ENCODE measurements around the gene RABAC1. TPM values are rescaled to one million over a fixed set of nuclear protein-coding genes. Genes with fewer than 3 reads are reported as not detected.

RABAC1 gene
- total and polyA plus RNA-seq, 2 of the 8 experiments (the other 6 are each of a cell fraction or from before 2014, with no cell fraction given) = 124 to 439 TPM

- H3K4me3 ChIP-seq (ENCODE audit: extremely low read depth in 1 of 4, insufficient read depth in 2 of 4, low read depth in 3 of 4, low read length in 4 of 4) = no peak overlapping the region
- FAIRE-seq (no peak), DNase-seq (ENCODE audit: low read depth in 1 of 2, low spot score in 2 of 2) (peak in 1 of 2 experiments; percentile 78)
- no peak overlapping the region; a peak in 1 of 4 replicates for H3K4me2 ChIP-seq (ENCODE audit: insufficient read depth in 1 of 2, low read depth in 2 of 2, low read length in 2 of 2)
- no peak overlapping the region for H3K4ac ChIP-seq (replicated peaks; ENCODE audit: insufficient read length, low read depth, low read length)
- H3K23me2 ChIP-seq (ENCODE audit: low read depth, low read length) = peaks cover 21% of the 10 kb centered on the region; the same call in 1 of the 2 replicates
- H3K9ac ChIP-seq (replicated peaks in 1 of 4; ENCODE audit: extremely low read depth in 1 of 4, low read depth in 3 of 4, low read length in 3 of 4) = no peak overlapping the region; a peak in 1 of 7 replicates
- peaks cover 11 to 23% of the 10 kb centered on the region in 2 experiments for H4K20me1 ChIP-seq (replicated peaks in 1 of 2; ENCODE audit: control insufficient read depth in 1 of 2, insufficient read depth in 2 of 2, low read length in 2 of 2)
- H4K8ac ChIP-seq (ENCODE audit: extremely low read depth, insufficient read depth, low read length) = no peak overlapping the region
- H2BK12ac ChIP-seq (ENCODE audit: low read depth, low read length) = no peak overlapping the region
- peaks cover 0 to 23% (median 11%) of the 10 kb centered on the region in 4 experiments; a peak in 6 of 7 replicates for H3K4me1 ChIP-seq (replicated peaks in 1 of 4; ENCODE audit: control insufficient read depth in 3 of 4, insufficient read depth in 4 of 4, low read length in 3 of 4)
- H3K79me1 ChIP-seq (ENCODE audit: low read depth, low read length) = no peaks in the 10 kb centered on the region
- no peak overlapping the region for H3K23ac ChIP-seq (ENCODE audit: insufficient read length)
- H2BK5ac ChIP-seq (ENCODE audit: low read depth, low read length) = no peak overlapping the region
- no peaks in the 10 kb centered on the region for H3K9me3 ChIP-seq (ENCODE audit: insufficient read depth in 2 of 2, low read depth in 1 of 2, low read length in 1 of 2)
- no peak overlapping the region for H3K18ac ChIP-seq (ENCODE audit: extremely low read depth, low read length)
- H3K27me3 ChIP-seq (replicated peaks in 1 of 4; ENCODE audit: control insufficient read depth in 3 of 4, extremely low read depth in 1 of 4, insufficient read depth in 3 of 4, low read length in 3 of 4) = peaks cover 13 to 71% (median 62%) of the 10 kb centered on the region in 4 experiments
- no peaks in the 10 kb centered on the region for H3K79me2 ChIP-seq (ENCODE audit: control insufficient read depth in 1 of 2, insufficient read depth in 2 of 2, low read length in 2 of 2)
- WGBS, 2 experiments (ENCODE audit: extremely low coverage in 1 of 2, insufficient coverage in 1 of 2, insufficient read length in 1 of 2, insufficient replicate concordance in 2 of 2, low coverage in 1 of 2, low lambda C conversion rate in 2 of 2, missing lambda C conversion rate in 1 of 2) = 56% methylated on average over 11 of the region's 12 CpGs; no CpG with 5 or more reads in 1 of the 2 experiments
- no peak overlapping the region for H2AFZ ChIP-seq (ENCODE audit: low read length)
- no peak overlapping the region for H3K56ac ChIP-seq (replicated peaks; ENCODE audit: insufficient read length, low read depth, low read length)
- POLR2A ChIA-PET (ENCODE audit: partially characterized antibody) = interaction anchor here (0.6 to 0.8 kb wide), 4 partner anchors 13 to 109 kb away, joined by 3 read pairs; no protein-coding TSS in a partner anchor
- H3K14ac ChIP-seq (ENCODE audit: insufficient read length) = no peak overlapping the region
- peak in 1 of 2 experiments; percentile 74; a peak in 1 of 4 replicates for TF ChIP-seq SIN3A (conservative IDR thresholded peaks at IDR 0.05 in 1 of 2, IDR thresholded peaks at IDR 0.05 in 1 of 2; ENCODE audit: low read depth in 1 of 2, low read length in 2 of 2)
- TF ChIP-seq POLR2A (IDR thresholded peaks at IDR 0.05; ENCODE audit: control extremely low read depth in 1 of 2, low read depth in 2 of 2, low read length in 2 of 2) = no peak
- TF ChIP-seq RFX5 (IDR thresholded peaks at IDR 0.05; ENCODE audit: borderline replicate concordance, low read depth, low read length) = peak; percentile 85
- H4K5ac ChIP-seq (ENCODE audit: insufficient read length, low read depth, low read length) = no peak overlapping the region
- no peaks in the 10 kb centered on the region; a peak in 1 of 8 replicates for H3K36me3 ChIP-seq (ENCODE audit: control insufficient read depth in 2 of 4, insufficient read depth in 4 of 4, low read length in 3 of 4)
- H3K27ac ChIP-seq (ENCODE audit: low read depth, low read length) = no peak overlapping the region
- no peak overlapping the region for H2BK120ac ChIP-seq (replicated peaks; ENCODE audit: low read depth, low read length)
- H4K91ac ChIP-seq (replicated peaks; ENCODE audit: insufficient read length, low read length) = no peak overlapping the region
- no peak overlapping the region for H2AK5ac ChIP-seq (ENCODE audit: low read depth, low read length)
- CTCF ChIA-PET (ENCODE audit: partially characterized antibody) = interaction anchor here (0.8 to 2.3 kb wide), 10 partner anchors 9 to 533 kb away, joined by 3 to 10 read pairs (median 6); no protein-coding TSS in a partner anchor
- no peak overlapping the region for H2BK15ac ChIP-seq (ENCODE audit: low read length)
- H2BK20ac ChIP-seq (ENCODE audit: low read length) = no peak overlapping the region
These were observed 37.1 kb upstream of the RABAC1 start for GRCh38 chr19:41995959-41996797.

All from H1 (cell line).